PC-9 (cell line): ENCODE data around the gene SLAMF8.

Experiments used
- CTCF ChIP-seq: fragments of 200-600 bp; sonication (generic); conservative IDR thresholded peaks from 2 replicates; pipeline ENCODE4 v1.6.1; 2017; ENCODE audit warnings: mixed run types, antibody characterized with exemption, mild to moderate bottlenecking, moderate library complexity
- EZH2 ChIP-seq: fragments of 200-600 bp; sonication (generic); IDR thresholded peaks from 2 replicates; pipeline ENCODE4 v1.8.0; 2017; ENCODE audit warnings: antibody characterized with exemption, low read depth

- TF ChIP-seq EZH2 = no peak
- TF ChIP-seq CTCF = no peak
These were observed 10.7 kb upstream of the SLAMF8 start for GRCh38 chr1:159815926-159816325.
